SK-N-SH (cell line): ENCODE data around the gene GRB7. TPM values are rescaled to one million over a fixed set of nuclear protein-coding genes. Genes with fewer than 3 reads are reported as not detected.
A peak's percentile ranks its signal among the peaks of the same experiment; 100 is the strongest.

Source experiments
- CTCF ChIA-PET: fragments of 300-600, 350-600 bp; formaldehyde crosslinking; extraction: SDS; loops from one replicate; lab custom pipeline; 2021; lab: Yijun Ruan, JAX
- POLR2A ChIA-PET: fragments of 350-600 bp; sonication (Branson Sonifier 250); formaldehyde crosslinking; extraction: SDS; loops from one replicate; lab custom pipeline; 2020; ENCODE audit warnings: antibody characterized with exemption, inconsistent platforms; lab: Yijun Ruan, JAX
- DNase-seq: peaks from one replicate; pipeline ENCODE4 v3.0.0; 2012
- H2AFZ ChIP-seq: fragments of 200-600 bp; sonication (generic); 2 replicates; pipeline ENCODE4 v1.8.1; 2016; ENCODE audit warnings: antibody characterized with exemption, mild to moderate bottlenecking, low read depth
- H3F3A ChIP-seq: fragments of 200-600 bp; sonication (generic); replicated peaks from 2 replicates; pipeline ENCODE3; 2016; ENCODE audit warnings: antibody characterized with exemption, mild to moderate bottlenecking; ENCODE audit not compliant: insufficient read depth
- H3K27ac ChIP-seq, 2 experiments: fragments of 200-500 bp in 1 of 2; fragments of 200-600 bp in 1 of 2; sonication (Bioruptor generic) in 1 of 2; sonication (generic), shearing (Covaris generic) in 1 of 2; 2 replicates each; pipeline versions ENCODE4 v1.5.1 to v1.6.1; 2014 to 2016; ENCODE audit warnings: low read depth in 2 of 2, inconsistent platforms in 1 of 2, low read length in 1 of 2, mild to moderate bottlenecking in 1 of 2, mixed read lengths in 1 of 2
- H3K27me3 ChIP-seq: fragments of 200-600 bp; sonication (generic), shearing (Covaris generic); 2 replicates; pipeline ENCODE4 v1.6.1; 2016; ENCODE audit warnings: mixed run types; ENCODE audit not compliant: insufficient read depth
- H3K36me3 ChIP-seq, 2 experiments: fragments of 200-500 bp in 1 of 2; fragments of 200-600 bp in 1 of 2; sonication (Bioruptor generic) in 1 of 2; sonication (generic) in 1 of 2; replicated peaks in 1 of 2; 2 replicates each; pipeline versions ENCODE3 to v1.5.1; 2014 to 2016; ENCODE audit warnings: low read length in 1 of 2, mild to moderate bottlenecking in 1 of 2; ENCODE audit not compliant: insufficient read depth in 2 of 2, control insufficient read depth in 1 of 2
- H3K4me1 ChIP-seq, 2 experiments: fragments of 200-500 bp in 1 of 2; fragments of 200-600 bp in 1 of 2; sonication (Bioruptor generic) in 1 of 2; sonication (generic), shearing (Covaris generic) in 1 of 2; 2 replicates each; pipeline versions ENCODE4 v1.5.1 to v1.6.1; 2014 to 2016; ENCODE audit warnings: low read depth in 1 of 2, low read length in 1 of 2, mixed run types in 1 of 2; ENCODE audit not compliant: insufficient read depth in 2 of 2, control insufficient read depth in 1 of 2
- H3K4me2 ChIP-seq: fragments of 200-600 bp; sonication (generic), shearing (Covaris generic); 2 replicates; pipeline ENCODE4 v1.6.1; 2017; ENCODE audit warnings: mixed run types
- H3K4me3 ChIP-seq, 2 experiments: fragments of 200-500 bp in 1 of 2; fragments of 200-600 bp in 1 of 2; sonication (Bioruptor generic) in 1 of 2; sonication (generic), shearing (Covaris generic) in 1 of 2; 2 replicates each; pipeline versions ENCODE4 v1.5.1 to v1.8.1; 2014 to 2016; ENCODE audit warnings: low read depth in 2 of 2, inconsistent platforms in 1 of 2, low read length in 1 of 2, mild to moderate bottlenecking in 1 of 2, mixed read lengths in 1 of 2, moderate library complexity in 1 of 2
- H3K79me2 ChIP-seq: fragments of 200-600 bp; sonication (generic); 2 replicates; pipeline ENCODE4 v1.8.1; 2017; ENCODE audit warnings: mild to moderate bottlenecking; ENCODE audit not compliant: insufficient read depth
- H3K9ac ChIP-seq: fragments of 200-600 bp; sonication (generic); 2 replicates; pipeline ENCODE4 v1.6.1; 2017; ENCODE audit warnings: mixed run types
- H3K9me2 ChIP-seq: fragments of 200-600 bp; sonication (generic); 2 replicates; pipeline ENCODE4 v1.6.1; 2017; ENCODE audit warnings: mixed run types
- H3K9me3 ChIP-seq: fragments of 200-600 bp; sonication (generic); 2 replicates; pipeline ENCODE4 v1.6.1; 2017; ENCODE audit warnings: mixed run types, mild to moderate bottlenecking, moderate library complexity
- H4K20me1 ChIP-seq: fragments of 200-600 bp; sonication (generic); 2 replicates; pipeline ENCODE4 v1.6.1; 2017; ENCODE audit warnings: mild to moderate bottlenecking, mixed run types; ENCODE audit not compliant: insufficient read depth
- EZH2phosphoT487 ChIP-seq: fragments of 200-600 bp; sonication (generic); IDR thresholded peaks from 2 replicates; pipeline ENCODE4 v1.6.1; 2017; ENCODE audit warnings: low read depth, mixed run types, mild to moderate bottlenecking, antibody characterized with exemption, moderate library complexity, borderline replicate concordance
- FOXM1 ChIP-seq: IDR thresholded peaks from 2 replicates; pipeline ENCODE4 v1.4.0; 2012; ENCODE audit warnings: low read depth, mild to moderate bottlenecking
- IRF3 ChIP-seq: fragments of 150-350 bp; IDR thresholded peaks from 2 replicates; pipeline ENCODE4 v1.6.1; 2016; ENCODE audit warnings: mild to moderate bottlenecking, low read depth, low read length
- JUND ChIP-seq: IDR thresholded peaks from 2 replicates; pipeline ENCODE4 v1.4.0; 2012
- MAX ChIP-seq: IDR thresholded peaks from 2 replicates; pipeline ENCODE4 v1.4.0; 2012; ENCODE audit warnings: low read depth
- MXI1 ChIP-seq: IDR thresholded peaks from 2 replicates; pipeline ENCODE4 v1.6.1; 2012; ENCODE audit warnings: mild to moderate bottlenecking, low read depth, low read length, improper control_type of control experiment
- NRF1 ChIP-seq: IDR thresholded peaks from 2 replicates; pipeline ENCODE4 v1.6.1; 2012; ENCODE audit warnings: low read depth, mild to moderate bottlenecking, low read length
- PBX3 ChIP-seq: IDR thresholded peaks from 2 replicates; pipeline ENCODE4; 2012
- POLR2AphosphoS5 ChIP-seq: IDR thresholded peaks from 2 replicates; pipeline ENCODE4 v1.6.1; 2012; ENCODE audit warnings: low read depth, low read length
- RAD21 ChIP-seq: IDR thresholded peaks from 2 replicates; pipeline ENCODE4 v1.6.1; 2012; ENCODE audit warnings: mild to moderate bottlenecking, low read length
- RCOR1 ChIP-seq: fragments of 150-350 bp; IDR thresholded peaks from 2 replicates; pipeline ENCODE4 v1.6.1; 2017; ENCODE audit warnings: antibody characterized with exemption, low read length
- REST ChIP-seq: IDR thresholded peaks from 2 replicates; pipeline ENCODE4 v1.6.1; 2012; ENCODE audit warnings: mild to moderate bottlenecking, low read depth, low read length, moderate library complexity
- RFX5 ChIP-seq: IDR thresholded peaks from 2 replicates; pipeline ENCODE4 v1.6.1; 2012; ENCODE audit warnings: mild to moderate bottlenecking, improper control_type of control experiment, low read length
- RXRA ChIP-seq: IDR thresholded peaks from 2 replicates; pipeline ENCODE4 v1.4.0; 2012; ENCODE audit warnings: low read depth, mild to moderate bottlenecking, borderline replicate concordance
- SIN3A ChIP-seq: IDR thresholded peaks from 2 replicates; pipeline ENCODE4 v1.6.1; 2012; ENCODE audit warnings: low read depth, mild to moderate bottlenecking, low read length, moderate library complexity, borderline replicate concordance
- SMC3 ChIP-seq: IDR thresholded peaks from 2 replicates; pipeline ENCODE4 v1.6.1; 2012; ENCODE audit warnings: low read depth, low read length, improper control_type of control experiment
- TAF1 ChIP-seq: IDR thresholded peaks from 2 replicates; pipeline ENCODE4 v1.6.1; 2012; ENCODE audit warnings: low read depth, mild to moderate bottlenecking, low read length, moderate library complexity, borderline replicate concordance
- TCF12 ChIP-seq: IDR thresholded peaks from 2 replicates; pipeline ENCODE4 v1.4.0; 2012
- USF2 ChIP-seq: fragments of 150-350 bp; IDR thresholded peaks from 2 replicates; pipeline ENCODE4 v1.6.1; 2017; ENCODE audit warnings: antibody characterized with exemption, low read length, low read depth, borderline replicate concordance
- WGBS: methylation state at CpG from one replicate; pipeline ENCODE4 v1.1.6; 2017; ENCODE audit warnings: low lambda C conversion rate; 5-methylcytosine and 5-hydroxymethylcytosine counted together
- polyA plus RNA-seq, 3 experiments: library from polyadenylated mRNA; depleted of rRNA; stranded (reverse); fragments of >200 nt; gene quantifications; 2 replicates each; pipeline ENCODE4 v1.2.3, GENCODE V29; 2012

The GRB7 gene
- polyA plus RNA-seq, 1 of the 3 experiments (the other 2 are of a cell fraction), result not detected

- H3K4me2 ChIP-seq, result no peak overlapping the region
- H3K9me2 ChIP-seq, result no peaks in the 10 kb centered on the region
- POLR2A ChIA-PET, result no interaction called here
- TF ChIP-seq RFX5 (no peak), NRF1 (no peak), TAF1 (no peak), MXI1 (no peak), REST (no peak)
- H3K79me2 ChIP-seq, result no peaks in the 10 kb centered on the region
- H3K27me3 ChIP-seq, result 0 out of 2 replicates have a peak, but pooled peaks cover 6% of the 10 kb centered on the region
- H2AFZ ChIP-seq, result no peak overlapping the region
- H3K9me3 ChIP-seq, result no peaks in the 10 kb centered on the region
- H3K4me1 ChIP-seq, result no peaks in the 10 kb centered on the region
- no peaks in the 10 kb centered on the region for H3K36me3 ChIP-seq
- H3K9ac ChIP-seq, result no peak overlapping the region
- no peaks in the 10 kb centered on the region for H4K20me1 ChIP-seq
- WGBS, result 43% methylated on average over 13 of the region's 13 CpGs
- DNase-seq, result no peak
- H3K27ac ChIP-seq, result no peak overlapping the region
- CTCF ChIA-PET, result interaction anchor here (1.5 kb wide), 1 partner anchor 8 kb away, joined by 5 read pairs; the partner anchor contains the start of gene MIEN1
- no peak overlapping the region for H3K4me3 ChIP-seq
- no peaks in the 10 kb centered on the region for H3F3A ChIP-seq
These were observed 797 bp downstream of the GRB7 start for GRCh38 chr17:39738568-39738901.

- ChIA-PET POLR2A (no interaction called here), CTCF (interaction anchor here (1.5 kb wide), 1 partner anchor 9 kb away, joined by 5 read pairs; the partner anchor contains the start of gene MIEN1)
- no peaks in the 10 kb centered on the region for H3K9me2 ChIP-seq
- H3K4me3 ChIP-seq, result no peak overlapping the region
- H3K27me3 ChIP-seq, result 0 out of 2 replicates have a peak, but pooled peaks cover 7% of the 10 kb centered on the region
- WGBS, result 62% methylated on average over 28 of the region's 32 CpGs
- H3K9me3 ChIP-seq, result no peaks in the 10 kb centered on the region
- H3K4me2 ChIP-seq, result no peak overlapping the region
- TF ChIP-seq USF2 (no peak), RCOR1 (no peak), POLR2AphosphoS5 (no peak), EZH2phosphoT487 (no peak), PBX3 (no peak), IRF3 (no peak), JUND (no peak), NRF1 (no peak), SIN3A (no peak), RXRA (no peak), FOXM1 (no peak), RAD21 (no peak), TCF12 (no peak), SMC3 (no peak), MAX (no peak), RFX5 (no peak)
- H3K36me3 ChIP-seq, result no peaks in the 10 kb centered on the region
- H3K4me1 ChIP-seq, result no peaks in the 10 kb centered on the region
- no peak overlapping the region for H3K27ac ChIP-seq
- H3K79me2 ChIP-seq, result no peaks in the 10 kb centered on the region
- no peaks in the 10 kb centered on the region for H3F3A ChIP-seq
- DNase-seq, result peak; percentile 41
- H2AFZ ChIP-seq, result no peak overlapping the region
- no peak overlapping the region for H3K9ac ChIP-seq
- H4K20me1 ChIP-seq, result no peaks in the 10 kb centered on the region
These were observed 1.5 kb downstream of the GRB7 start for GRCh38 chr17:39738983-39739884.
